GM19043 (cell line): ENCODE data around the gene THOC6.
"Not testable (repeated sequence)": the region's sequence is repeated elsewhere in the genome, so short reads cannot be mapped to it uniquely, and the experiment has no call there.

ENCODE experiments used
- ATAC-seq: cut with Tn5 transposase; IDR thresholded peaks from one replicate; pipeline ENCODE4 v1.9.1; 2021; ENCODE audit warnings: low read depth; ENCODE audit not compliant: unreplicated experiment

Gene THOC6

DNA sequence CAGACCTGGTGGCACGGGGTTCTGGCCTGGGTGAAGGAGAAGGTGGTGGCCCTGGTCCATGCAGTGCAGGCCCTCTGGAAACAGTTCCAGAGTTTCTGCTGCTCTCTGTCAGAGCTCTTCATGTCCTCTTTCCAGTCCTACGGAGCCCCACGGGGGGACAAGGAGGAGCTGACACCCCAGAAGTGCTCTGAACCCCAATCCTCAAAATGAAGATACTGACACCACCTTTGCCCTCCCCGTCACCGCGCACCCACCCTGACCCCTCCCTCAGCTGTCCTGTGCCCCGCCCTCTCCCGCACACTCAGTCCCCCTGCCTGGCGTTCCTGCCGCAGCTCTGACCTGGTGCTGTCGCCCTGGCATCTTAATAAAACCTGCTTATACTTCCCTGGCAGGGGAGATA, 45.3 kb downstream of the THOC6 start:
- not testable (repeated sequence) for ATAC-seq

DNA sequence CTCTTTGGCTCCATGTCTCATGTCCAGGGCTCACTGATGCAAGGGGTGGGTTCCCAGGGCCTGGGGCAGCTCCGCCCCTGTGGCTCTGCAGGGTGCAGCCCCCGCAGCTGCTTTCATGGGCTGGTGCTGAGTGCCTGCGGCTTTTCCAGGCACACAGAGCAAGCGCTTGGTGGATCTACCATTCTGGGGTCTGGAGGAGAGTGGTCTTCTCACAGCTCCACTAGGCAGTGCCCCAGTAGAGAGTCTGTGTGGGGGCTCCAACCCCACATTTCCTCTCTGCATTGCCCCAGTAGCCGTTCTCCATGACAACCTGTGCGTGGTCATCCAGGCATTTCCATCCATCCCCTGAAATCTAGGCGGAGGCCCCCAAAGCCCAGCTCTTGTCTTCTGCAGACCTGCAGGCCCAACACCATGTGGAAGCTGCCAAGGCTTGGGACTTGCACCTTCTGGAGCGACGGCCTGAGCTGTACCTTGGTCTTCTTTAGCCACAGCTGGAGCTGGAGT, 46.8 kb downstream of the THOC6 start:
- ATAC-seq, result no peak

DNA sequence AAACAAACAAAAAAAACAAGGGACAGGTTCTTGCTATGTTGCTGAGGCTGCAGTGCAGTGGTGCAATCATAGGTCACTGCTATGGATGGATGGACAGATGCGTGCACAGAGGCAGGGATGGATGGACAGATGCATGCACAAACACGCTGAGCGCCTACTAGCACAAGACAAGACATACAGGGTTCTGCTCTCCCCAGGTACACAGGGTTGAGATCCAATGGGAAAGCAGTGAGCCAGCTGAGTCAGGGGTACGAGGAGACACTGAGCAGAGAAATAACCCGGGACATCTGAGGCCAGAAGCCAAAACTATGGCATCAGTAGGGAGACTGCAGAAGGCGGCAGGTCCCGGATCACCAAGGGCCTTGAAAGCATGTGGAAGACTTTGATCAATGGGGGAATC, 47.8 kb downstream of the THOC6 start:
- no peak for ATAC-seq

DNA sequence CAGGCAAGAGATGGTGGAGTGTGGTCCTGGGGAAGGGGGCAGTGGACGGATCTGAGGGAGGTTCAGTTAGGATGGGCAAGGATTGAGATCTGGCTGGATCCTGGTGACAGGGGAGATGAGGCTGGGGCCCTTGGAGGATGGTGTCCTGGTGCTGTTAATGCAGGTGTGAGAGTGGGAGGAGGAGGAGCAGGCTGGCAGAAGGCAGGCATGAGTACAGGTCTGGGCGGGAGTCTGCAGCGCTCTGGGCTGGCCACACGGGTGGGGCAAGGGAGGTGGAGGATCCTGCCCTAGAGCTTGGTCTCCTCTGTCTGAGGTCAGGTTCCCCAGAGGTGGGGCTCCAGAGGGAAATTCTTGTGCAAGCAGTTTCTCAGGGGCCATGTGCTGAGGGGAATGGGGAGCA, 48.3 kb downstream of the THOC6 start:
- ATAC-seq, result not testable (repeated sequence)

DNA sequence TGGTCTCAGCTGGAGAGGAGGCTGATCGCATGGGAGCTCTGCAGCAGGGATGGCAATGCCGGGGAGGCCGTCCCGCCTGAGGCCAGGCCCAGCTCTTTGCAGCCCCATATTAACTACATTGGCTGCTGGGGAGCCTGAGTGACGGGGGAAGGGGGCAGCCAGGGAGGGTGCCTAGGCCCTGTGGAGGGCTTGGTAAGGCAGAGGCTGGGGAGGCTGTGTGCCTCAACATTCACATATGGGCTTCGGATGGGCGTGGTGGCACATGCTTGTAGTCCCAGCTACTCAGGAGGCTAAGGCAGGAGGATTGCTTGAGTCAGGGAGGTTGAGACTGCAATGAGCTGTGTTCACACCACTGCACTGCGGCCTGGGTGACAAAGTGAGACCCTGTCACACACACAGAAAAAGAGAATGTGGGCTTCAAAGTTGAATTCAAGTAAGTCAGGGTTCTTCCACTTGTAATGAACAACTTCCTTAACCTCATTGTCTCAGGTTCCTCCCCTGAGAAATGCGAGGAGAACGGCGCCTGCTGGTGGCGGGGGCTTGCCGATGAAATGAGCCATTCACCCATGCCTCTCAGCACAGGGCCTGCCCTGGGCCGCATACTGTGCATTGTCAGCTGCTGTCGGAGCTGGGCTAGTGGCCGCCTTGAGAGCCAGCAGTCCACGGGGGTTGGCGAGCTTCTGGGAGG, 48.9 kb downstream of the THOC6 start:
- ATAC-seq, result not testable (repeated sequence)

DNA sequence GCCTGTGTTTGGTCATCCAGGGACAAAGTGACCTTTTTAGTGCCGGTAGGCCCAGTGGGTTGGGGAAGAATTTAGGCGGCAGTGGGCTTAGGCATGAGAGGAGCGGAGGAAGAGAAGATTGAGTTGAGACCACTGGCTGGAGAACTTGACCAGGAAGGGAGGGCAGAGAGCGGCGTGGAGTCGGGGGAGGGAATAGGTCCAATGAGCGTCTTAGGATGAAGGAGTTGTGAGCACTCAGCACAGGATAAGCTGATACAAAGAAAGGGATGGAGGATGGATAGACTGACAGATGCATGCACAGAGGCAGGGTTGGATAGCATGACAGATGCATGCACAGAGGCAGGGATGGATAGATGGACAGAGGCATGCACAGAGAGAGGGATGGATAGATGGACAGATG, 49.6 kb downstream of the THOC6 start:
- no peak for ATAC-seq

DNA sequence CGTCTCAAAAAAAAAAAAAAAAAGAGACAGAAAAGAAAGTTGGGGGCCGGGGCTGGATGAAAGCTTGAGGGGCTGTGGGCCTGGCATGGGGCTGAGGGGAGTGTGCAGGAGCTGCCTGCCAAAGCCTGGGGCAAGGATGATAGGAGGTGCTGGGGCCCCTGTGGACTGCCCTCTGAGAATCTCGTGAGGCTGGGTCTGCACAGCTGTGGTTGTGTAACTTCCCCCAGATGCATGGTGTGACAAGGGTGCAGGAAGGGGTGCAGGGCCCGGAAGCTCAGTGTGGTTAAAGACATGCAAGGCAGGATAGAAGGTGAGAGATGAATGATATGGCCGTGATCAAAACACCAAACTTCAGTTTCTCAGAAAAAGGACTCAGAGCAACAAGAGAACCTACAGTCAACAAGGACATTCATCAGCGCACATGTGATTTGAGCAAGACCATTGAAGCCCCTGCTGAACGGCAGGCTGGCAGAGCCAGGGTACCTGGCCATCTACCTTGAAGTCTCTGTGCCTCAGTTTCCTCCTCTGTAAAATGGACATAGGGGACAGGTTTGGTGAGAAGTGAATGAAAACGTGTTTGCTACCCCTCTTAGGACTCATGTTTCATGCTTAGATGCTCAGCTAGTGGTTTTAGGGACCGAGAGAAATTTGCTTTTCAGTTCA, 51.2 kb downstream of the THOC6 start:
- ATAC-seq, result peak; percentile 84

DNA sequence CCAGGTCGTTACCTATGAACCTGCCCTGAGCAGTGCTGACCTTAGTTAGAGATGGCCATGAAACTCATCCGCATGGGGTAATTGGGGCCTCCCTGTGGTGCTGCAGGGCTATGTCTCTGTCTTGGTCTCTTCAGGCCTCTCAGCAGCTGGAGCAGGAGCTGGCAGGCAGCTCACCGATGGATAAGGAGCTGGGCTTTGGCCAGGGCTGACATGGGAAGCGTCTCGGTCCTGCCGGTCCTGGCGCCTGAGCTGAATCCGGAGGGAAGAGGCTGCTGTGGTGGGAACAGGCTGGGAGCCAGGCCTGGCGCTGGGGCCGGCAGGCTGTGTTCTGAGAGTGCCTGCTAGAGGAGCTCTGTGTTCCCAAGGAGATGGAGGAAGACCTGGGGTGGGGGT, 51.7 kb downstream of the THOC6 start:
- ATAC-seq, result no peak

DNA sequence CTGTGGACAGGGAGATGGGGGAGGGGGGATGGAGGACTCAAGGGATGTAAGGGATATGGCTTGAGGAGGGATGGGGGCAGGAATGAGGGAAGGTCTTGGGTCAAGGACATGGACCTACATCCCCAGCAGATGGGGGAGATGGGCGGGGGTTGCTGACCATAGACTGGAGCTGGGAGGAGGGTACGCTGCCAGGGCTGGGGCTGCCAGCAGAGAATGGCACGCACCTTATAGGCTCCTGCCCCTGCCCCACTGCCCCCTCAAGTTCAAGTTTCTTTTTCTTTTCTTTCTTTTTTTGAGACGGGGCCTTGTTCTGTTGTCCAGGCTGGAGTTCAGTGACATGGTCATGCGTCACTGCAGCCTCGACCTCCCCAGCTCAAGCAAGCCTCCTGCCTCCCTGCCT, 52.1 kb downstream of the THOC6 start:
- not testable (repeated sequence) for ATAC-seq

DNA sequence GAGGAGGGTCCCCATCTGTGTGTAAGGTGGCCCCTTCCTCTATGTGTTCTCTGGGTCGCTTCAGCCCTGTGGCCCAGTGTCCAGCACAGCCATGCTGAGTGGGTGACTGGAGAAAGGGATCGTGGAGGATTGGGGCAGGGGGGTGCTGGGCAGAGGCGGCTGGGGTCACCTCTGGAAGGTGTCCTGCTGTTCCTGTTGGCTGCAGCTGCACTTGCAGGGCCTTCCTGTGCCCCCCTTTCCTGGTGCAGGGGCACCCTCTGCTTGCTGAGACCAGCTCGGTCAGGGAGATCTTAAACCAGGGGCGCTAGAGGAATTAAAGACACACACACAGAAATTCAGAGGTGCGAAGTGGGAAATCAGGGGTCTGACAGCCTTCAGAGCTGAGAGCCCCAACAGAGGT, 52.7 kb downstream of the THOC6 start:
- ATAC-seq, result no peak
